Loucy (cell line): ENCODE results near the gene TTLL5.

ENCODE experiments used
- H2AFZ ChIP-seq: fragments of 200-600 bp; sonication (generic); 2 replicates; pipeline ENCODE4 v1.6.0; 2016; ENCODE audit warnings: antibody characterized with exemption, mild to moderate bottlenecking, low read length, moderate library complexity
- H3F3A ChIP-seq: fragments of 200-600 bp; 2 replicates; pipeline ENCODE4 v1.6.0; 2016; ENCODE audit warnings: antibody characterized with exemption, low read depth, mild to moderate bottlenecking
- H3K27me3 ChIP-seq: fragments of 200-600 bp; sonication (generic); 2 replicates; pipeline ENCODE4 v1.6.1; 2014; ENCODE audit warnings: low read length, mild to moderate bottlenecking; ENCODE audit not compliant: insufficient read depth, poor library complexity, severe bottlenecking
- H3K36me3 ChIP-seq: fragments of 200-600 bp; sonication (generic); 2 replicates; pipeline ENCODE4 v1.6.1; 2016; ENCODE audit warnings: low read length; ENCODE audit not compliant: insufficient read depth
- H3K4me1 ChIP-seq: fragments of 200-600 bp; sonication (generic); 2 replicates; pipeline ENCODE4 v1.5.1; 2014; ENCODE audit warnings: low read length, mild to moderate bottlenecking; ENCODE audit not compliant: insufficient read depth, poor library complexity, severe bottlenecking
- H3K4me2 ChIP-seq: fragments of 200-600 bp; sonication (generic); 2 replicates; pipeline ENCODE4 v1.6.0; 2014; ENCODE audit warnings: antibody characterized with exemption, low read length, low read depth, mild to moderate bottlenecking; ENCODE audit not compliant: poor library complexity, severe bottlenecking
- H3K4me3 ChIP-seq: fragments of 200-600 bp; sonication (generic); 2 replicates; pipeline ENCODE4 v1.5.1; 2014; ENCODE audit warnings: low read length, mild to moderate bottlenecking, mixed read lengths; ENCODE audit not compliant: poor library complexity, severe bottlenecking
- H3K79me2 ChIP-seq: fragments of 200-600 bp; sonication (generic); 2 replicates; pipeline ENCODE4 v1.6.1; 2014; ENCODE audit warnings: low read length; ENCODE audit not compliant: insufficient read depth
- H3K9ac ChIP-seq: fragments of 200-600 bp; sonication (generic); 2 replicates; pipeline ENCODE4 v1.6.0; 2014; ENCODE audit warnings: mild to moderate bottlenecking, low read depth, low read length, moderate library complexity; ENCODE audit not compliant: poor library complexity, severe bottlenecking
- H3K9me2 ChIP-seq: fragments of 200-600 bp; sonication (generic); replicated peaks from 2 replicates; pipeline ENCODE4 v1.6.1; 2016; ENCODE audit warnings: low read depth, low read length, mixed read lengths
- H3K9me3 ChIP-seq: fragments of 200-600 bp; sonication (generic); 2 replicates; pipeline ENCODE4 v1.6.1; 2014; ENCODE audit warnings: mild to moderate bottlenecking, antibody characterized with exemption, low read length, low read depth; ENCODE audit not compliant: insufficient read depth
- H4K20me1 ChIP-seq: fragments of 200-600 bp; sonication (generic); 2 replicates; pipeline ENCODE4 v1.6.0; 2014; ENCODE audit warnings: antibody characterized with exemption, low read length, mild to moderate bottlenecking; ENCODE audit not compliant: insufficient read depth, poor library complexity, severe bottlenecking
- EZH2phosphoT487 ChIP-seq: fragments of 200-600 bp; IDR thresholded peaks from 2 replicates; pipeline ENCODE4 v1.6.1; 2018; ENCODE audit warnings: antibody characterized with exemption, mild to moderate bottlenecking, moderate library complexity, borderline replicate concordance
- TF ChIP-seq, protein P1 (sequence below): fragments of 200-600 bp; sonication (generic); conservative IDR thresholded peaks from 2 replicates; pipeline ENCODE4 v1.5.1; 2014; ENCODE audit warnings: mild to moderate bottlenecking, antibody characterized with exemption, low read length

The TTLL5 gene

DNA sequence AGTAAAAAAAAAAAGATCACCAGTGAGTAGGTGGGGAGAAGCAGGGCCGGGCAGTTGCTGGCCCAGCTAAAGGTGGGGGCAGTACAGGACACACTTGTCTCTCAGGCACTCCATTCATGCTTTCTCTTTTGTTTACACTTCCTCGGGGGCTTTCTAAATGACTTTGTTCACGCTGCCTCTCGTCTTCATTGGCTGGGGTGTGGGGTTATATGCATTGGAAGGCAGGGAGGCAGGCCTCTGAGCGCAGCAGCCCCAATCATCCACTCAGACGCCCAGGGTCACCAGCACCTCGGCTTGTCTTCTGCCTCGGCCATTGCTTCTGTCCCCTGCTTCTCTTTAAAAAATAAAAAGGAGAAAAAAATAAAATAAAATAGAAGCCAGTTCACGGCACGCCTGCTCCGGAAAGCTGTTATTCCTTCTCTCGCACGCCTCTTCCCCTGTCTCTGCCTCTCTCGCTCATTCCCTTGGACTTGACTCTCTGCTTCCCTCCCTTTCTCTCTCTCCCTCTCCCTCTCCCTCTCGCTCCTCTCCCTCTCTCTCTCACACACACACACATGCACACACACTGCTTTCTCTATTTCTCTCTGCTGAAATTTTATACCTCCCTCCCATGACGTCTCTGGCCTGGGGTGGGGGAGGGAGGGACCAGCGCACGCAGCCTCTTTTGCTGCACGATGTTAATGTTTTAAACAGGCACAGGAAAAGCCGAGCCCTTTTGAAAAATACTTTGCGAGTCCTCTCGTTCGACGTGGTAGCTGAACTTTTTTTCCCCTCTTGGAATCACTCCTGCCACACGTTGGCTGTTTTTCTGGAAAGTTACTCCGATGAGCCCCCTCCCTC is 320.6 kb downstream of the TTLL5 start, which contains the start of gene TGFB3:
Gene TGFB3 (minus strand): TSS at position 570 of the 840 bp plus-strand sequence. CDS start 1,102 bp downstream, outside the sequence.
- Histone ChIP-seq H2AFZ (peak within 1 kb of the TSS; percentile 98), H3F3A (no peaks in the 10 kb centered on the region), H3K4me3 (peak within 1 kb of the TSS; percentile 87), H3K9me3 (no peaks in the 10 kb centered on the region), H3K9me2 (no peaks in the 10 kb centered on the region), H3K79me2 (no peaks in the 10 kb centered on the region), H3K4me1 (peaks cover 11% of the 10 kb centered on the region), H3K27me3 (no peaks in the 10 kb centered on the region), H3K36me3 (no peaks in the 10 kb centered on the region), H3K4me2 (peak within 1 kb of the TSS; percentile 82), H4K20me1 (no peaks in the 10 kb centered on the region), H3K9ac (peak within 1 kb of the TSS; percentile 73)
- no peak for TF ChIP-seq EZH2phosphoT487
- TF ChIP-seq, protein P1, sequence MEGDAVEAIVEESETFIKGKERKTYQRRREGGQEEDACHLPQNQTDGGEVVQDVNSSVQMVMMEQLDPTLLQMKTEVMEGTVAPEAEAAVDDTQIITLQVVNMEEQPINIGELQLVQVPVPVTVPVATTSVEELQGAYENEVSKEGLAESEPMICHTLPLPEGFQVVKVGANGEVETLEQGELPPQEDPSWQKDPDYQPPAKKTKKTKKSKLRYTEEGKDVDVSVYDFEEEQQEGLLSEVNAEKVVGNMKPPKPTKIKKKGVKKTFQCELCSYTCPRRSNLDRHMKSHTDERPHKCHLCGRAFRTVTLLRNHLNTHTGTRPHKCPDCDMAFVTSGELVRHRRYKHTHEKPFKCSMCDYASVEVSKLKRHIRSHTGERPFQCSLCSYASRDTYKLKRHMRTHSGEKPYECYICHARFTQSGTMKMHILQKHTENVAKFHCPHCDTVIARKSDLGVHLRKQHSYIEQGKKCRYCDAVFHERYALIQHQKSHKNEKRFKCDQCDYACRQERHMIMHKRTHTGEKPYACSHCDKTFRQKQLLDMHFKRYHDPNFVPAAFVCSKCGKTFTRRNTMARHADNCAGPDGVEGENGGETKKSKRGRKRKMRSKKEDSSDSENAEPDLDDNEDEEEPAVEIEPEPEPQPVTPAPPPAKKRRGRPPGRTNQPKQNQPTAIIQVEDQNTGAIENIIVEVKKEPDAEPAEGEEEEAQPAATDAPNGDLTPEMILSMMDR = no peak

DNA sequence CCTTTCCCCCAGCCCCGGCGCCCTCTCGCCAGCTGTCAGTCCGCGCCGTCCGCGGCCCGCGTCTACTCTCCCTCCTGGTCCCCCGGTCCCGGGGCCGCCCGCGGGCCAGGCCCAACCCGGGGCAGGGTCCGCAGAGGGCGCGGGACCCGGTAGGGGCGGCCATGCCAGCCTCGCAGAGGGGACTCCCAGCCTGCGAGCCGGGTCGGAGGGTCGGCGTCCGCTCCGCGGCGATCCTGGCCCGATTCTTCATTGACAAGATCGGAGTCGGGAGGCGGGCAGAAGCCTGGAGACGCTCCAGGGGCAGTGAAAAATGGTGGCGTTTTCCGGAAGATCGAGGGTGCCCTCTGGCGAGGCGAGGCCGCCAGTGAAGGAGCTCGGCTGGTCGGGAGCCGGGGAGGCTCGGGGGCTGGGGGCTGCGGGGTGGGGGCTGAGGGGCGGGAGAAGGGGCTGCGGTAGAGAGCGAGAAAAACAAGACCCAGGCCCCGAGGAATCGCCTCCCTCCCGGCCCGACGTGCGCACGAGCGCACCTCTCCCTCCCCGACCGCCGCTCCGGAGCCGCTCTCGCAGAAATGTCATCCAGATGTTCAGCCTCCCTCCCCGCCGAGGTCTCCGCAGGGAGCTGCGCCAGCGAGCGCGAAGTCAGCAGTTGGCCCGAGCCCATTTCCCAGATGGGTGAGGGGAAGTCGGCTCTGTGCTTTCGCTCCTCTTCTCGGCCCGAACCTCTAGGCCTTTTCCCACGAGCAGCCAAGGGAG is 321.4 kb downstream of the TTLL5 start:
- H2AFZ ChIP-seq = peak overlapping the region; percentile 98
- peak overlapping the region; percentile 73 for H3K9ac ChIP-seq
- no peaks in the 10 kb centered on the region for H3K79me2 ChIP-seq
- no peaks in the 10 kb centered on the region for H4K20me1 ChIP-seq
- peaks cover 11% of the 10 kb centered on the region for H3K4me1 ChIP-seq
- no peaks in the 10 kb centered on the region for H3K9me3 ChIP-seq
- H3K27me3 ChIP-seq = no peaks in the 10 kb centered on the region
- H3K36me3 ChIP-seq = no peaks in the 10 kb centered on the region
- no peak for TF ChIP-seq EZH2phosphoT487
- TF ChIP-seq, protein P1 = peak; percentile 56
- H3K4me2 ChIP-seq = peak overlapping the region; percentile 82
- no peaks in the 10 kb centered on the region for H3K9me2 ChIP-seq
- peak overlapping the region; percentile 87 for H3K4me3 ChIP-seq
- H3F3A ChIP-seq = no peaks in the 10 kb centered on the region

DNA sequence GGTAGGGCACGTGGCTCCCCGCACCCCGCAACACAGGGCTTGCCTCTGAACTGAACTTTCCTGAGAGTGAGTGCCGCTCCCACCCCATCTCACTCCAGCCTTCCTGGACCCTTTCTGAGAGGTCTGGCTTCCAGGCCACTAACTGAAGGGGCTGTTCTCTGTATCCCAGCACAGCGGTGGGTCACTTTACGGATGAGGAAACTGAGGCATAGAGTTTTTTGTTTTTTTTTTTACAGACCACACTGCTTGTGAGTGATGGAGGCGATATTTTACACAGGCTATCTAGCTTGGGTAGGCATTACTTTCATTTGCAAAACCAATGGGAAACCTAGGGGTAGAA is 321.9 kb downstream of the TTLL5 start:
- Histone ChIP-seq H3K4me2 (peak overlapping the region; percentile 82), H3K27me3 (no peaks in the 10 kb centered on the region), H3K79me2 (no peaks in the 10 kb centered on the region), H3F3A (no peaks in the 10 kb centered on the region), H3K36me3 (no peaks in the 10 kb centered on the region), H4K20me1 (no peaks in the 10 kb centered on the region), H2AFZ (peak overlapping the region; percentile 70; the same call in 1 of the 2 replicates), H3K4me1 (peaks cover 11% of the 10 kb centered on the region), H3K9me3 (no peaks in the 10 kb centered on the region), H3K4me3 (peak overlapping the region; percentile 87), H3K9ac (no peak overlapping the region), H3K9me2 (no peaks in the 10 kb centered on the region)
- no peak for TF ChIP-seq EZH2phosphoT487
- TF ChIP-seq, protein P1 = no peak
